Measurements from ENCODE around the gene RSPH6A.
A peak's percentile ranks its signal among the peaks of the same experiment; 100 is the strongest.
"Not testable (repeated sequence)": the region's sequence is repeated elsewhere in the genome, so short reads cannot be mapped to it uniquely, and the experiment has no call there.

Gene RSPH6A

DNA sequence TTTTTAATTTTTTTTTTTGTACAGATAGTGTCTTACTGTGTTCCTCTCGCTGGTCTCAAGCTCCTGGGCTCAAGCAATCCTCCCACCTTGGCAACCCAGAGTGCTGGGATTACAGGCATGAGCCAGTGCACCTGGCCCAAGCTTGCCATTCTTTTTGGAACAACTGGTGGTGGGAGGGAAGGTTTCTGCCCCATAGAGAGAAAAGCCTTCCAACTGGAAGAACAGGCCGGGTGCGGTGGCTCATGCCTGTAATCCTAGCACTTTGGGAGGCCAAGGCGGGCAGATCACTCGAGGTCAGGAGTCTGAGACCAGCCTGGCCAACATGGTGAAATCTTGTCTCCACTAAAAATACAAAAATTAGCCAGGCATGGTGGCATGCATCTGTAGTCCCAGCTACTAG lies 15.6 kb downstream of the RSPH6A start:
- not testable (repeated sequence) for DNase-seq

DNA sequence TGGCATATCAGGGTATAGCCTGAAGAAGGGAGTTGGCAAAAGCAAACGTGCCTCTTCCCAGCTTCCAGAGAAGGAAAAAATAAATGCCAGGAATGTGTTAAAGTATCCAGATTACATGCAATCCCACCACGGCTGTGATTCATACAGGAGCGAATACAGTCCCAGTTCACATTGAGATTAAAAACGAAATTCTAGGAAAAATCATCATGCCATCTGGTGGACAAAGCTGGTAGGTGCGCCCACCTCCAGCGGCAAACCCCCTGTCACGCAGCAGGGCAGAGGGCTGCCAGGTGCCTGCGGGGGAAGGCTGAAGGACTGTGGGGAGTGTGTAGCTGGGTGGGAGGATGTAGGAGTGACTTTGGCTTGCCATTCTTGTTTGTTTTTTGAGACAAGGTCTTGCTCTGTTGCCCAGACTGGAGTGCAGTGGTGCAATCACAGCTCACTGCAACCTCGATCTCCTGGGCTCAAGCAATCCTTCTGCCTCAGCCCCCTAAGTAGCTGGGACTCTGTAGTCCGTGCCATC lies 16.1 kb downstream of the RSPH6A start:
- peak; percentile 26 for DNase-seq

DNA sequence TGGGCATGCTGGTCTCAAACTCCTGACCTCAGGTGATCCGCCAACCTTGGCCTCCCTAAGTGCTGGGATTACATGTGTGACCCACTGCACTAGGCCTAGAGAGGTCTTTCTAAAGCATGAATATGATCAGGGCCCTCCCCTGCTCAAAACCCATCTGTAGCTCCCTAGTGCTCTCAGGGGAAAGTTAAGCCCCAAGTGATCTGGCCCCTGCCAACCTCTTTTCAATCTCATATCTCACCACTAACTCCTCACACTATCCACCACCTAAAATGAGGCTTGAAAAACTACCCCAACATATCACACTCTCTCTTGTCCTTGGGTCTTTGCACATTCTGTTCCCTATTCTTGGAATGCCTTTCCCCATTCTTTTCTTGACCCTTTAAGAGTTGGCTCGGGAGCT lies 20.5 kb downstream of the RSPH6A start:
- no peak for DNase-seq

DNA sequence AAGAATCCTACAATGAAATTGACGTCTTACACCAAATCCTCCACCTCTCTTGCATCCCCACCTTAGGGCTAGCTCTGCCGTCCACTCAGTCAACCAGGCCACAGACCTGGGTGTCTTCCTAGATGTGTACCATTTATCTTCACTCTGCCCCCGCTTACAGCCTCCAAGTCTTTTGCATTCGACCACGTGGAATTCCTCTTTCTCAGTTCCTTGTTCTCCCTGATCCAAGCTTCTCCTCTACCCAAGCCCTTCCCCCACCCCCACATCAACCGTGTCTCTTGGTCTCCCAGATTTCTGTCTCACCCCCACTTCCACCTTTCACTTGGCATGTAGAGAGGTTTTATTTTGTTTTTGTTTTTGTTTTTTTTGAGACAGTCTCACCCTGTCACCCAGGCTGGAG lies 21.2 kb downstream of the RSPH6A start:
- DNase-seq = no peak

DNA sequence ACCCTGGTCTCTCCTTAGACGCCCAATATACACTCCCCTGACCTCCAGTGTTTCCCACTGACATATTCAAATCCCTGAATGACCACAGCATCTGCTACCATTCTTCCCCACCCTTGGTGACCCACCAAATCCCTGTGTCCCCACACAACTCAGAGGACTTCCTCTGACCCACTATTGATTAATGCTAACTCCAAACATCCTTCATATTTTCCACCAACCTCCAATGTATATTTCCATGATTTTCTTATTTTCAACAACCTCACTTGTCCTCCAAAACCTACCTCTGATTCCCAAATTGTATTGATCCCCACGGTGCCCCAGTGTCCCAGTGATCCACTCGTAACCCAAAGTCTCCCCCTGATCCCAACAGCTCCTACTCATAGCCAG lies 21.9 kb downstream of the RSPH6A start:
- DNase-seq = no peak

DNA sequence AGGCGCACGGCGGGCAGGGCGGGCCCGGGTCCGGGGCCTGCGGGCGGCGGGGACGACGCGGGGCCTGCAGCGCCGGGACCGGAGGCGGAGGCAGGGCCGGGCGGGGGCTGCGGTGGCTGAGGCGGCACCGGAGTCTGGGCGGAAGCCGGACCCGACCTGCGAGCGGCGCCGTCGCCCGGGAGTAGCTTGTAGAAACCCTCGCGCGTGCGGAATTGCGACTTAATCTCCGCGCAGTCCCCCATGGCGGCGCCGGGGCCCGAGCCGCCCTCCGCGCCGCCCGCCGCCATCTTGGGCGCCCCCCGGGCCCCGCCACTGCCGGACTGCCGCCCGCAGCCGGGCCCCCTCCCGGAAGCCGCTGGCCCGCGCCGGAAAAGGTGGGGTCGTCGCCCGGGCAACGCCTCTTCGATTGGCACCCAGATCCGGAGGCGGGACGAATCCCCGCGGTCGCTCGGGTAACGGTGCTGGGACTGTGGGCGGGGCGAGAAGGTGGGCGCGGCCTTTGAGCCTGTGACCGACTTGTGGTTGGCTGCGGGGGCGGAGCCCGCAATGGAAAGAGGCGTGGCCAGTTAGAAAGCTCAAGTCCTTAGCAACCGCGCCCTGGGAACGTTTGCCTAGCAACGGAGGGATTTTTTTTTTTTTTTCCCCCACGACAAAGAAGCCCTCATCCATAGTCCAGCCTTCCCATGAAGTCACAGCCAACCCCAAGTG lies 22.5 kb downstream of the RSPH6A start, which contains the start of gene DMWD:
Gene DMWD, minus strand, starts transcription at position 376 of the 708 bp plus-strand sequence. Its CDS starts 89 bp downstream, at position 287.
- peak; percentile 99 for DNase-seq

DNA sequence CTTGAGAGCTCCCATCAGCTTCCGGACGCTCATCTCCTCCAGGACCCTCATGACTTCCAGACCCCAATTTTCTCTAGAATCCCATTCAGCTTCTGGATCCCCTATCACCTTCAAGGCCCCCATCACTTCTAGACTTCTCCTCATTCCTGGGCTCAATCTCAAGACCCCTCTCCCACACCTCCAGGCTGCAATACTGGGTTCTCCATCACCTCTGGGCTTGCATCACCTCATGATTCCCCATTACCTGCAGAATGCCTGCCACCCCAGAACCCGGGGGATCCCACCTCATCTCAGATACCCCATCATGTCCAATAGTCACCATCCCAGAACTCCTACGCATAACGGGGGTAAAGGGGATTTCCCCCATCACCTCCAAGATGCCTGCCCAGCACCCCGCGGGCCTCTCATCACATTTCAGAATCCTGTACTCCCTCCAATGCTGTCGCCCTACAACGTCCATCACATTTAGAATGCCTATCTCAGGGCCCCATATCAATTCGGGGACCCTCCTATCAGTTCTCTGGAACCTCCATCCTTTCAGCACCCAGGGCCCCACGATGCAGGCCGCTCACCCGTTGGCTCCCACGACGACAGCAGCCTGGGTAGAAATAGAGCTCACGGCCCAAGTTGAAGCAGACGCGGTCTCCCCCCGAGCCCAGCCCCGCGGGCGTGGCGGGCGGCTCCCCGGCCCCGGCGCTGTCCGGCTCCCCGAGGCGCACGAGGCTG lies 23.2 kb downstream of the RSPH6A start:
- no peak for DNase-seq

DNA sequence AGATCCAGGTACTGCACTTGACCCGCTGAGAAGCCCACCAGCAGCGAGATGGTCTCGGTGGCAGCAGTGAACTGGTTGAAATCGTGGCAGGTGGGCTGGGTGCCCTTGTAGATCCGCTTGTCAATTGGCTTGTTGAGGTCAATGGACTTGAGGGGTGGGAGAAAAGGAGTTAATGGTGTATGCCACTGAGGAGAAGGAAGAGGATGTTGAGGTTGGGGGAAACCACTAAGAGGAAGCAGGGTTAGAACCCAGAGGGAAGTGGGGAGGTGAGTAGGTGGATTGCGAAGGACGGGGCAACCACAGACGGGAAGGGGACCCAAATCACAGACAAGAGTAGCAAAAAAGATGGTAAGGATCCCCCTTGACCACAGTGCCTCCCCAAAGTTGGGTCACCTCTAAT lies 24.2 kb downstream of the RSPH6A start:
- DNase-seq = peak; percentile 52

DNA sequence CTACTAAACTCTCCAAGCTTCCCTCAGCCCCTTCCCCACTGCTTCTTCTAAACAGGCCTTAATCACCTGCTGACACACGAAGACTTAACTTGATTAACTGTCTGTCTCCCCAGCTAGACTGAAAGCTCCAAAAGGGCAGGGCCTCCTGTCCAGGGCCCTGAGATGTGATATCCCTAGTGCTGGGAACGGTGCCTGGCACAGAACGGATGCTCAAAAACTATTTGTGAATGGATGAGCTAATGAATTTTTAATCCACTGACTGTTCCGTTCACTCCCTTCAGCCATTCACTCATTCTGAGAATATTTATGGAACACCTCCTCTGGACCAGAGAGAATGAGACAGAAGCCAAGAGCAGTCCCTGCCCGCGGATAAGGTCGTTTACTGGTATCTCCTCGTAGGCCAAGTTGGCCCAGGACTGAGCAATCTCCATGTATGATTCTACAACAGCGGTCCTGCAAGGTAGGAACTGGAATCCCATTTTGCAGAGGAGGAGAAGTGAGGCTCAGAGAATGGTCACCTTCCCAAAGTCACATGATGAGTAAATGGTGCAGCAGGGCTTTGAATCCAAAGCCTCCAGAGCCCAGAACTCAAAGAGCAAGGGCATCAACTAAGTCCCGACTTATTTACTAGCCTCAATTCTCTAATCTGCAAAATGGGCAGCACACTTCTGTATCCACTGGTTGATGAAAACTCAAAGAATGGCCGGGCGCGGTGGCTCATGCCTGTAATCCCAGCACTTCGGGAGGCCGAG lies 25.9 kb downstream of the RSPH6A start:
- no peak for DNase-seq

DNA sequence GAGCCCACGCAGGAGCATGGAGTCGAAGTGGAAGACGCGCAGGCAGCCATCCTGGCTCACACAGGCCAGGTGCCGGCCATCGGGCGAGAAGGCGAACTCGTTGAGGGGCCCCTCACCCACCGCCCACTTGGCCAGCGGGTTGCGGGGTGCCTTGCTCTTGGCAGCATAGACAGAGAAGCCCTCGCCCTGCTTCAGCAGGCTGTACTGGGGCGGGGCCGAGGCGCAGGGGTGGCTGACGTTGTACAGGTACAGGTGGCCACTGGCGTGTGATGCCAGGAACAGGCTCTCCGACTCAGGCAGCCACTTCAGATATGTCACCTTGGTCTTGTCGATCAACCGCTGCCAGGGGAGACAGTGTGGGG lies 28.6 kb downstream of the RSPH6A start:
- DNase-seq = no peak

DNA sequence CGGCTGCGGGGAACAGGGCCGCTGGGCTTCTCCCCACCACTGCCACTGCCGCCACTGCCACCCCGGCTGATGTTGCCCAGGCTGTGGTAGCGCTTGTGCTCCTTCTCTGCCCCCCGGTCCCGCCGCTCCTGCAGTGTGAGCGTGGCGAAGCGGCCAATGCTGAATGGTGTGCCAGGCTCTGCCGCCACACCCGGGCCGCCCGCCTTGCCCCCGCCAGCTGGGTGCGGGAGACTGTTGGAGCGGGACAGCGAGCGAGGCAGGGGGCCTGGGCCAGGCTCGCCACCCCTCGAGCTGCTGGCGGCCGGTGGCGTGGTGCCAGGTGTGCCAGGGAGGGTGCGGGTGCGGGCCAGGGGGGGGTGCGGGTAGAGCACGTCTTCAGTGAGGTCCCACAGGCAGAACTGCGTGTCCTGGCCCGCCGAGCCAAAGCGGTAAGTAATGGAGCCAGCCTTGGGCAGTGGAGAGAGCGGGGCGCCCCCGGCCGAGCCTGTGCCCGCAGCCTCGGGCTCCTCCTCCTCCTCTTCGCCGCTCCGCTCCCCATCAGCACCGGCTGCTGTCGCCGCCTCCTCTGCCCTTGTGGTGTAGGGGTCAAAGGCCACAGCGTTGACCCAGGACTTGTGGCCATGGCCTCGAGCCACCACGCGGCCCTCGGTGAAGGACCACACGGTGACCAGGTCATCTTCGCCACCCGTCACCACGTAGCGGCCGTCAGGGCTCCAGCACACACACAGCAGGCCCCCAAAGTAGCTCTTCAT lies 29.2 kb downstream of the RSPH6A start:
- no peak for DNase-seq

DNA sequence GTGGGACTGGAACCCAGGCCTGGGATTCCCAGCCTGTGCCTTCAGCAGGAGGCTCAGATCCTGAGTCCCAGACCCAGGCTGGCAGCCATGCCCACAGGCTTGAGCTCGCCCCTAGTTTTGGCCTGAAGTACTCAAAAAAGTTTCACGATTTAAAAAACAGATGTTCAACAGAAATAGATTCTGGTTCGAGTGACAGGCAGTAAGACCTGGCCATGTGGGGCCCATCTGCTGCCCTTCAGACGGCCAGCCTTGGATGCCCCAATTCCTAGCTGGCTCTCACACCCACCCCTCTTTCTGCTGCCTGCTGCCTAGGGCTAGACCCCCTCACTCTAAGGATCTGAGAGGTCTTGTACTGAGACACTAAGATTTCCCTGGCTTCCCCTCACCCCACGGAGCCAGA lies 30.0 kb downstream of the RSPH6A start:
- DNase-seq = no peak

DNA sequence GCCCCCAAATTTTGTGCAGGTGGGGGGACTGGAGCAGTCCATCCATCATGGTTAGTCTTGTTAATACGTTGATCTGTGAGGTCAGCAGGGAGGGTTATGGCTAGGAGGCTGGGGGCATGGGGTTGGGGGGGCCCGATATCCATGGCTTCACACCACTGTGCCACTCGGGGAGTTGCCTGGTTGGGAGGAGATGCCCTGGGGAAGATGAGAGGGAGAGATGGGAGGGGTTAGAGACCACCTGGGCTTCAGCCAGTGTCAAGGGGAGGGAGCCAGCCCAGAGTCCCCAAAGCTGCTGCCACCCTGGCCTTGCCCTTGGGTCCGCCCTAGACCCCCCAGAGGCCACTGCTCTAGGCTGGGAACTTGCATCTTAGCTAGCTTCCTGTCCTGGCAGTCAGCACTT lies 31.0 kb downstream of the RSPH6A start:
- no peak for DNase-seq

DNA sequence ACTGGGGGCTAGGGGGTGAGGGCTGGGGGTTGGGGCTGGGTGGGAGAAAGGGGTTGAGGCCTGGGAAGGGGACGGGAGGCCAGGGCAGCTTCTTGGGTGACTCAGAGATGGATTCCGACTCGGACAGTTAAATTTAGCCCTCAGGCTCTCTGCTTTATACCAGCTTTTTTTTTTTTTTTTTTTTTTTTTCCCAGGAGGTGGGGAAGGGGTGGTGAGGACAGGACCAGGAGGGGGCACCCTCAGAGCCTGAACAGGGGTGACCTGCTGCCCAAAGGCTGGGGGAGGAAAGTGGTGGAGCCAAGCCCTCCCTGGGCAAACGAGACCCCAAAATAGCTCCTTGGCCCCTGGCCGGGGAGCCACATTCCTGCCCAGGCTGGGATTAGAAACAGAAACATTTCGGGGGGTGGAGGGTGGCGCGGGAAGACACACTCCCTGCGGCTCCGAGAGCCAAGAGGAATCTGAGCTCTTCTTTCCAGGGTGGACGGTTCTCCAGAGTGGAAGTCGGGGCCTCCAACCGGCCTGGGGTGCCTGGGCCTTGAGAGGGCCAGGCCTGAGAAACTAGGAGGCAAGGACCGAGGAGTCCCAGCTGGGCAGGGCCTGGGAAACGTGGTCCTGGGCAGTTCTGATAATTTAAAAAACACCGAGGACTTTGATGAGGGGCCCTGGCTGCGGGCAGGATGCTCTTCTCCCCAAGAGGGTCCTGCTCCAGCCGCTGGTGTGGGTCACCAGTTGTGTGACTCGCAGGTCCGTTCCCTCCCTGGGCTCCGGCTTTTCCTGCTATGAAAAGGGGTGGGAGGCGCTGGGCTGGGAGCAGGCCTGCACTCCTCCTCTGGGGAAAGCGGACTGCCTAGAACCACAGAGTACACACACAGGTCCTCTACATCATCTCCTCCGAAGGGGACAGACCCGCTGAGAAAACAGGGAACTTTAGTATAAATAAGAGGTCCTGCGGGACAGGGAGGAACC lies 32.0 kb downstream of the RSPH6A start:
- DNase-seq = no peak

DNA sequence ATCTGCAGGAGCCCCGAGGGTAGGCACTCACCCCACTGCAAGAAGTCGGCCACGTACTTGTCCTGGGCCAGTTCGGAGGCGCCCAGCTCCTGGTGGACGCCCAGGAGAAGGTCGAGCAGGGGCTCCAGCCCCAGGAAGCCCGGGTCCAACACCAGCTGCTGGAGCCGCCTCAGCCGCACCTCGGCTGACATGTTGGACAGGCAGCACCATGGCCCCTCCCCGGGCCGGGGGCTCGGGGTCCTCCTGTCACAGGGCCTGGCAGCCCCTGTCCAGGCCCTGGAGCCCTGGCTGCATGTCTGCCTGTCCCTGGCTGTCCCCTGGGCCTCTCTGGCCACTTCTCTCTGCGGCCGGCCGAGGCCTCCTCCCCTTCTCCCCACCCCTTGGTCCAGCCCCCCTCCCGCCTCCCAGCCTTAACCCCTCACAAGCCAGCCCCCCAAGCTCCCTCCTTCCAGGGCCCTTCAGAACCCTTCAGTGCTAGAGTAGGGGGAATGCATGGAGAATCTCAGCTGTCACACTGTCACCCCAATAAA lies 32.9 kb downstream of the RSPH6A start, which contains the start of gene DMPK:
Gene DMPK, minus strand, starts transcription at position 329 of the 530 bp plus-strand sequence. Its CDS starts 138 bp downstream, at position 191.
- no peak for DNase-seq

DNA sequence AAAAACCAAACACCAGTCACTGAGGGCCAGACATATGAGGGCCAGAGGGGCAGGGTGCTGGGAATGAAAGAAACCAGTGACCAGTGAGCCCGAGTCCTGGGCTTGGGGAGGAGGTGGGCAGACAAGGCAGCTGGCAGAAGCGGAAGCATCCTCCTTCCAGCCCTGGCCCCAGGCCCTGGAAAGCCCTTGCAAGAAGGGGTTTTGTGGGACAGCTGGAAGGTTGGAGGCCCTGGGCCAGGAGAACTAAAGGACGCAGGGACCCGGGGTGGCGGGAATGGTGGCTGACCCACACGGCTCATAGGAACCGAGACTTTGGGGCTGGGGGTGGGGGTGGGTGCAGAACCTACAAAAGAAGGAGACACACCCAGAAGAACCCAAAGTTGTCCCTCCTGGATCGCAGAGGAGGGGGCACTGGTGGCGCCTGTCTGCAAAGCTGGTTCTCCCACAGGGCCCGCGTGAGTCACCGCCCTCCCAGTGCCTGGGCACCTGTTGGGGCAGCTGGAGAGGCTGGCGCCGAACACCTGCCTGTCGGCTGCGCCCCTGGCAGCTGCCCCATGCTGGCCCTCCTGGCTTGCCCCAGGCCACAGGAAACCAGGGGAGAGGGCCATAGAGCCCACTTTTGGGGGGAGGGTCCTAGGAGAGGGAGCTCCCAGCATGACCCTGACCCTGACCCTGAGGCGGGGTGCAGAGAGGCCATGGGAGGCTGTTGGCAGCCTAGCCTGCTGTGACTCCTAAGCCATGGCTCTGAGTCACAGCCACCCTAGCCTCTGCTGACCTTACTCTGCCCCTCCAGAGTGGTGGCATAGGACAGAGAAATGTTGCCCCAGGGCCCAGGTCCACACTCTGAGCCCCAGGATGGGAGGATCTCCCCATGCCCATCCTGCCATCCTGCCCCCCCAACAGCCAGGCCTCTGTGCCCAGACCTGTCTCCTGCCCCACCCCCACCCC lies 33.6 kb downstream of the RSPH6A start:
- DNase-seq = no peak

DNA sequence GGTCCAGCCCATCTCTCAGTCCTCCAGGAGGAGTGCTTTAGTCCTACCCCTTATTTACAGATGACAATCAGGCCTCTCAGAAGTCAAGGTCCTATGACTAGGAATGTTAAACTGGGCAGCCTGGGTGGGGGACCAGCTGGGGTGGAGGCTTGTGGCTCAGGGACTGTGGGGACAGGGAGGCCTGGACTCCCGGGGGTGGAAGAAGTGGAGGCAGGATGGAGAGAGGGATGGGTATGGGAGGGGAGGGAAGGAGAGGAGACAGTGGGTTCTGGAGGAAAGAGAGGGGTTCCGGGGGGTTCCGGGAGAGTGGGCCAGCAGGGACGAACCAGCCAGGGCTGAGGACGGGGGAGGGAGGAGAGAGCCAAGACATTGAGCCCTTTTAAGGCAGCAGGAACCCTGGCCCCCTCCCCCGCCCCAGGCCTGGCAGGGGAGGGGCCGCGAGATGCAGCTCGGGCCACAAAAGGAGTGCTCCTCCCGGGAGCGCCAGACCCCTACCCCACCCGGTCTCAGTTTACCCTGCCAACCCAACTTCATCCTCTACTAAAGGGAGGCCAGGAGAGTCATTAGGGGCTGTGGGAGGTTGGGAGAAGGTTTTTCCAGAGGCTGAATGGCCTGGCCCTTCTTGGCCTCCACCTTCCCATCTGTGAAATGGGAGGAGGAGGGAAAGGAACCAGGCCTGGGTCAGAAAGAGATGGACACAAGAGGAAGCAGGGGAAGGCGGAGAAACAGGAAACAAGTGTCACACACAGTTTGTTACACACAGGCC lies 34.5 kb downstream of the RSPH6A start:
- DNase-seq = no peak

DNA sequence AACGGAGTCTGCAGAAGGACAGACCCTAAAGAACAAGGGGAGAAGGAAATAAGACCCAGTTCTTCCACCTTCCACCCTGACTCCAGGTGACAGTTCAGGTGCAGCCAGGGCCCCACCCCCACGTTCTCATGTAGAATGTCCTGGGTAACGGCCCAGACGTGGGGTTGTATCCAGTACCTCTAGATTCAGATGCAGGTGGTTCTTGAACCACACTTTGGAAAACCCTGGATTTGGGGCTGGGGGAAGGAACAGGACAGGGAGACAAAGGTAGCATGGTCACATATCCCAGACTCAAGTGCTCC lies 35.0 kb downstream of the RSPH6A start:
- DNase-seq = no peak

All from NK-92 treated with Interleukin-12 subunit alpha and Interleukin-12 subunit beta, amount 100 ng/mL, for 24 hours (cell line).